HG03045 (cell line): Measurements from ENCODE around the gene BCO1.
"Not testable (repeated sequence)": the region's sequence is repeated elsewhere in the genome, so short reads cannot be mapped to it uniquely, and the experiment has no call there.

ENCODE experiments used
- ATAC-seq: cut with Tn5 transposase; IDR thresholded peaks from one replicate; pipeline ENCODE4 v1.9.1; 2021; ENCODE audit warnings: mild to moderate bottlenecking, moderate library complexity; ENCODE audit not compliant: unreplicated experiment

BCO1 gene, protein sequence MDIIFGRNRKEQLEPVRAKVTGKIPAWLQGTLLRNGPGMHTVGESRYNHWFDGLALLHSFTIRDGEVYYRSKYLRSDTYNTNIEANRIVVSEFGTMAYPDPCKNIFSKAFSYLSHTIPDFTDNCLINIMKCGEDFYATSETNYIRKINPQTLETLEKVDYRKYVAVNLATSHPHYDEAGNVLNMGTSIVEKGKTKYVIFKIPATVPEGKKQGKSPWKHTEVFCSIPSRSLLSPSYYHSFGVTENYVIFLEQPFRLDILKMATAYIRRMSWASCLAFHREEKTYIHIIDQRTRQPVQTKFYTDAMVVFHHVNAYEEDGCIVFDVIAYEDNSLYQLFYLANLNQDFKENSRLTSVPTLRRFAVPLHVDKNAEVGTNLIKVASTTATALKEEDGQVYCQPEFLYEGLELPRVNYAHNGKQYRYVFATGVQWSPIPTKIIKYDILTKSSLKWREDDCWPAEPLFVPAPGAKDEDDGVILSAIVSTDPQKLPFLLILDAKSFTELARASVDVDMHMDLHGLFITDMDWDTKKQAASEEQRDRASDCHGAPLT

DNA sequence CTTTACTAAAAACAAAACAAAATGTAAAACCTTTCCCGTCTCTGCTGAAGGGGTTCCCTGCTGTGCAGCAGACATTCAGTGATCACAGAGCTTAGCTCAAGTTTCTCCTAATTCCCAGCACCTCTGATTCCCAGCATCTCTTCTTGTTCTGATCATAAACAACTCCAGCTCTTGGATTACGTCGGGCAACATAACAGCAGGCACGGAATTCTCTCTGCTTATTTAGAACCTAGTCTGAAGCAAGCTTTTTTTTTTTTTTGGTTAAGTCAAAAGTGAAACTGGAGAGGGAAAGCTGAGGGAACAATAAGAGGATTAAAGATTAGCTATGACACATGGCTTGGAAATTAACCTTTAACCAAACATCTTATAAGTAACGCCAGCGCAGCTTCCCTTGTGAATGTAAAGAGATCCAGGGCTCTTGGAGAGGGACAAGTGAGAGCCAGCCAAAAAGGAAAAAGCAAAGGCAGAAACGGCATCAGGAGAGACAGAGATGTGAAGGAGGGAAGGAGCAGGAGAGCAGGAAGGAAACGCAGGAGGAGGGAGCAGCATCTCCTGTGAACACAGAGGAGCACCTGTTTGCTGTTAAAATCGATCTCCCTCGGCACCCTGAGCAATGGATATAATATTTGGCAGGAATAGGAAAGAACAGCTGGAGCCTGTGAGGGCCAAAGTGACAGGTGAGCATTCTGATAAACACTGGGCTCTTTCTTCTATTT, at the start of gene BCO1:
BCO1 (plus strand) TSS at position 394 of the 716 bp plus-strand sequence; CDS start at position 614, 220 bp downstream.
- no peak for ATAC-seq

DNA sequence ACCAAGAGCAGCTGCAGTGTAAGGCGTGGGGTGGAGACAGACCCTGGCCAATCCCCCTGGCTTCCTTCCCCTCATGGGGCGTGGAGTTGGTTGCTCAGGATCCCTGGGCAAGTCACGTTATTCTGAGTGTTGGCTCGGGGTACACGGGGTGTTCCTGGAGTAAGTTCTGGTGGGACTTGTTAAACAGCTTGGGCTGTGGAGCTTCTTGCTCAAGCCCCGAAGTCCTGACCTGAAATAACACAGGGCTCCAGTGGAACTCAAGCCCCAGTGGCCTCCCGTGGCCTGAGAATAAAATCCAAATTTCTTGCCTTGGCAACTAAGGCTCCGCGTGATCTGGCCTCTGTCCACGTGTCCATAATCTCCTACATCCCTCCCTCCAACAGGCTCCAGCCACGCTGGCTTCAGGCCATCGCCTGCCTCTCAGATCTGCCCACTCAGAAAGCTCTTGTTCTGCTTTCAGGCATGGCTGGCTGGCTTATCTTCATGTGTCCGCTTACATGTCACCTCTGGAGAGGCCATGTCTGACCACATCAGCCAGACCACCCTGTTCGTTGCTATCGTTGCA, 49.3 kb upstream of the BCO1 start:
- no peak for ATAC-seq

DNA sequence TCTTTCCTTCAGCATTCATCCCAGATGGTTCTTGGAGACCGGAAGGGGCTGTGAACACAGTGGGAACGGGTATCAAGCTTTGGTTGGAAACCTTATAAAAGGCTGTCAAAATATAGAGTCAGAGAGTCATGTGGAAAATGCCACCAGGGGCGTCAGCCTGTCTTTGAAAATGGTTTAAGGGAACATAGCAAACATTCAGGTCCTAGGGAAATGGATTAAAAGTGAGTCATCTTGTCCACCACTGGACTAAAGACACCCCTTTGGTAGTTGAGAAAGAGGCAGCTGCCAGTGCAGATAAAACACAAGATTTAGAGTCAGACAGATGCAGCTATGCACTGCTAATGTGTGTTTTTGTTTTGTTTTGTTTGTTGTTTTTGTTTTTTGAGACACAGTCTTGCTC, 47.8 kb upstream of the BCO1 start:
- no peak for ATAC-seq

DNA sequence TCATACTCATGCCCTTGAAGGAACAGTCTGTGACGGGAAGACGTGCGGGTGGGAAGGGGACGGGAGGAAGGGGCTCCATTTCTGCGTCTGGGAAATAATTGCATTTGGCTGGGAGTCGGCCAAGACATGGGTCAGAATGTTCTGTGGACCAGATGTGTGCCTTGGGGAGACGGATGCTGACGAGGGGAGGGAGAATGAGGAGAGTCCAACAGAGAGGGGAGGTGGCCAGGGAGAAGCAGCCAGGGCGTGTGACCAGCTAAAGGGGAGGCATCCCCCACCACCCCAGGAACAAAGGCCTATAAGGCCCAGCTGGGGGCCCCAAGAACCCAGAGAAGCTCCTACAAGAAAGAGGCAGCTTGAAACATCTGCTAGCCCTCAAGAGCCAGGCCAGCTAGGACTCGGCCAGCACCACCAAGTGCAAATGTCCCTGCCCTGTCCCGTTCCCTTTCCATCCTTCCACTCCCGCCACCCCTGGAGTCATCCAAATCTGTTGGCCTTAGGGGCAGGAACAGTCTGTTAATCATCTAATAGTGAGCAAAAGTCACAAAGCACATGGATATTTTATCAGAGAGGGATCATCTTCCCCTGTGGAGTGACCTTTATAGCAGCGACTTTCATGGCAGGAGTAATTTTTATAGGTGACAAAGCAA, 42.5 kb upstream of the BCO1 start:
- no peak for ATAC-seq

DNA sequence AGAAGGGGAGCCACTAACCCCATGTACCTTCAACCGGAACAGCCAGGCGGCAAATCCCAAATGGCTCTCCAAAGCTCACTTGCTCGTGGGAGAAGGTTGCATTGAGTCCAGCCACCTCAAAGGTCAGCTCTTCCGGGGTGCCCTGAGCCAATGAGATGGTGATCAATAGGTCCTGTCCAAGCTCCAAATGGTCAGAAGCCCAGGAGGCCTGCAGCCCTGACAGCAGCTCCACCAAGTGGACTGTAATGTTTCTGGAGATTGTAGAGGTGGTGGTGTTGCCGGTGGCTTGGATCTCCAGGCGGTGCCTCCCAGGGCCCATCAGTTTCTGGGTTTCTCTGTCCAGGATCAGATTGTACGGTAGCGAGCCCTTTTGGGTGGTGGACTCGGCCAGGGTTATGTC, 39.9 kb upstream of the BCO1 start:
- no peak for ATAC-seq

DNA sequence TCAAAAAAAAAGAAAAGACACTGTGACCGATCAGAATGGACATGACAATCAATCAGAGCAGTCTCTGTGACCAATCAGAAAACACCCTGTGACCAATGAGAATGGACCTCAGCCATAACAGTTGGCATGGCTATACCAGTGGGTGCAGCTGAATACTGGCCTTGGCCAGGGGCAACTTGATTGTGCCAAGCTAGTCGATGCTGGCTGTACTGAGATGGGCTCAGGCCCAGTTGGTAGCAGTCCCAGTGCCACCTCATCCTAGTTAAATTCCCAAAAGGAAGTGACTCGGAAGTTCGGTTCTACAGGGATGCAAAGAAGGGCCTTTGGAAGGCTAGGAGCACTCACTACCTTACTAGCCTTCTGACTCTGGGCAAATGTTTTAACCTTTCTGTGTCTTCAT, 37.2 kb upstream of the BCO1 start:
- ATAC-seq = no peak

DNA sequence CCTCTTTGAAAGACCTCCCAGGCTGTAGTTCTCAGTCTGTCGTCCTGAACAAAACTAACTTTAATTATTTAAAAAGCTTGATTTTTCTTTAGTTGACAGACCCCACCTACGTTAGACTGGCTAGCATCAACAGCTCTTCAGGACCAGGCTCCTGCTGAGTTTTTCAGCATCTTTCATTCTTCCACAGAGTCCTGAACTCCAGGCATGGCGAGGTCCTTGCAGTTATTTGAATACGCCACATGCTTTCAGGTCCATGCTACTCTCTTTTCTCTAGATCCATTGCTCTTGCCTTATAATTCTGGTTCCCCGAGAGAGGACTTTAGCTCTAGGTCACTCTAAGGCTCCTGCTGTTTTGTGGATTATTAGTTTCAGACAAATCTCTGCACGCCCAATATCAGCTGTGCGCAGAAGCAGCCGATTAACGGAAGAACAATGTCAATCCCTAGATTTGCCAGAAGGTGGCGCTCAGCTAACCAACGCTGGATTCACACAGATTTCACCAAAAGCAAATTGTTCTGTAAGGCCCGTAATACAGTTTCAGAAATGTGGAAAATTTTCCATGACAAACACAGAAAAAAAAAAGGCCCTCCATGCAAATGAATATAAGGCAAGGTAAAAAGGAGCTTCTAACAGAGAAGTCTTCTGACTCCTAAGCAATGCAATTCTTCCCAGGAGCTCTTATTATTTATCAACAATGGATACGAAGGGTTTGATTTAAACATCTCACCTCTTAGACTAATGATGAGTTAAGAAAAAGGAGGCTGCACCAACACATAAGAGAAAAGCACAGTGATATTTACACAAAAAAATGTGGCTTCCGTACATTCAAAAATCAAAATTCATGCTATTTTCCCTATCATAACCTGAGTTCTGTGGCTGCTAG, 33.5 kb upstream of the BCO1 start:
- no peak for ATAC-seq

DNA sequence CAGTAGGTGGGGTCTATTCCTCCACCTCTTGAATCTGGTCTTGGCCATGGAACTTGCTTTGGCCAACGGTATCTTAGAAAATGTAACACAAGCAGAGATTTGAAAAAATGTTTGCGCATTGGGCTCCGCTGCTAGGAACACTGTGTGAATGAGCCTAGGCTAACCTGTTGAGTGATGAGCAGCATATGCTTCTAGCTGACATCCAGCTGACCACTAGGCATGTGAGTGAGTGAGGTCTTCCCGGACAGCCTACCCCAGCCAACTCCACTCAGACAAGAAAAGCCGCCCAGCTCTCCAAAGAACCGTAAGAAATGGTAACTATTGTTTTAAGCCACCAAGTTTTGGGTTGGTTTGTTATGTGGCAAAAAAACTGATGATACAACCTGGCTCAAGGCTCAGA, 31.4 kb upstream of the BCO1 start:
- ATAC-seq = no peak

DNA sequence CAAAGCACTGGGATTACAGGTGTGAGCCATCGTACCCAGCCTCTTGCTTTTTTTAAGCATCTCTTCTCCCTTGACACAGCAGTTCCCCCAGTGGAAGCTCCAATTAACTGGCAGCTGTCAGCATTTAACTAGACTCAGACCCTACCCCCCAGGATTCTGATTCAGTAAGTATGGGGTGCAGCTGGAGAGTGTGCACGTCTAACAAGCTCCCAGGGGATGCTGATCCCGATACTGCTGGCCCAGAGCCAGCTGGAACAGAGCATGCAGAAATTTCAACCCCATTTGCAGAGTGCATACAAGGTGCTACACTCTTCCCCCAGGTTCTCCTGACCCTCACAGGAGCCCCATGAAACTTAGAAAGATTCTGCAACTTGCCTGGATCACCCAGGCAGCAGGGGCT, 27.7 kb upstream of the BCO1 start:
- ATAC-seq = no peak

DNA sequence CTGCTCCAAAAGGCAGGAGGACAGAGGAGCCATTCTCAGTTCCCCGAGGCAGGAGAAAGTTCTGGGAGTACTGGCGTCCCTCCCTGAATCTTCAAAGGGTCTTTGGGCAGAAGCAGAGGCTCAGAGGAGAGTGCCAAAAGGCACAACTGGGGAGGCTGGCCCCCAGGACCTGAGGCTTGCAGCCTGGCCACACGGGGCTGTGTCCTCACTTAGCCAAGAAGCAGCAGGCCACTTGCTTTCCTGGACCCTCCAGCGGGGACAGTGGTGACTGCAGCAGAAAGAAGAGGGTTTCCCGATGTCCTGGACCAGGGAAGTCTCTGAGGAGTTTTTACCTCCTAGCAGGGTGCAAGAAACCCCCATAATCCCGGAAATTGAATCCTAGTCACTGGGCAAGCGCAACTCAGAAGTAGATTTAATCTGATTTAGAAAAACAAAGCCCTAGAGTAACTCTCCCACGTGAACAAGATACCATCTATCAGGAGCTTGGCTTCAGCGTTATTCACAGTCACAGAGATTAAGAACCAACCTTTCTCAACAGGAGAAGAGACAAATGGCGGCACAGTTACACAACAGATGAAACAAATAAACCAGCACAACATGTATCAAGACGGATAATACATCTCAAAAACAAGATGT, 25.5 kb upstream of the BCO1 start:
- no peak for ATAC-seq

DNA sequence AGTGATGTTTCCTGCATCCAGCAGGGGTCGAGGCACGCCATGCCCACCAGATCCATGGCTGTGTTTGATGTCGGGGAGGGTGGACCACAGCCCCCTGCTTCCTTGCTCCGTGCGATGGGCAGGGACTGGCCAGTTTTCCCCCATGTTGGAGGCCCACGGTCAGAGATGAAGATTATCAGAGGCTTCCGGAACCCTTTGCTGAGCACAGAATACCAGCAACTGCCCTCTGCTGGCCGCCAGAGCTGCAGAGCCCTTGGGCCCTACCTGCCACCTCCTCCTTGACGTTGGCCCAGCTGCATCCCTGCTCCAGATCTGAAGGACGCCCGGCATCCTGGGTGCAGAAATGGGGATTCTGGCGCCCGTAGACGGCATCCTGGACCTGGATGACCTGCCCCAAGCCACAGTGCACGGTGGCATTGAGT, 23.7 kb upstream of the BCO1 start:
- no peak for ATAC-seq

DNA sequence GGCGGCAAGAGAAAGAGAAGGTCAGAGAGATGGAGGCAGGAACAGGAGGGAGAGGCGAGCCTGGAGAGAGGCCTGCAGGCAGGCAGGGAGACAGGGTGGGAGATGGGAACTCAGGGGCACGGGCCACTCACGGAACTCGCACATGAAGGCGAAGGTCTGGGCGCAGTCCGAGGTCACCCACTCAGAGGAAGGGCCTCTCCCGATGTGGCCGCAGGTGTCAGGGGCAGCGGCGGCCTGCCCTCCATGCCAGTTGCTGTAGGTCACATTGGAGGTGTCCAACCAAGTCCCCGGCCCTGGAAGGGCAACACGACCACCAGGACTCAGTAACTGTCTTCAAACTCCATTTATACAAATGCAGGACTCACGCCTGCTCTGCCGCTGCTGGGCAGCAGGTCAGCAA, 22.4 kb upstream of the BCO1 start:
- no peak for ATAC-seq

DNA sequence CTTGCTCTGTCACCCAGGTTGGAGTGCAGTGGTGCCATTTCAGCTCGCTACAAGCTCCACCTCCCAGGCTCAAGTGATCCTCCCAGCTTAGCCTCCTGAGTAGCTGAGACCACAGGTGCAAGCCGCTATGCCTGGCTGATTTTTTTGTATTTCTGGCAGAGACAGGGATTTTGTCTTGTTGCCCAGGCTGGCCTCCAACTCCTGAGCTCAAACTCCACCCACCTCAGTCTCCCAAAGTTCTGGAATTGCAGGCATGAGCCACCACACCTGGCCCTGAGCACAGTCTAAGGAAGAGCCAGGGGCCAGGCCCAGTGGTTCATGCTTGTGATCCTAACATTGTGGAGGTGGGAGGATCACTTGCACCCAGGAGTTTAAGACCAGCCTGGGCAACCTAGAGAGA, 21.8 kb upstream of the BCO1 start:
- no peak for ATAC-seq

DNA sequence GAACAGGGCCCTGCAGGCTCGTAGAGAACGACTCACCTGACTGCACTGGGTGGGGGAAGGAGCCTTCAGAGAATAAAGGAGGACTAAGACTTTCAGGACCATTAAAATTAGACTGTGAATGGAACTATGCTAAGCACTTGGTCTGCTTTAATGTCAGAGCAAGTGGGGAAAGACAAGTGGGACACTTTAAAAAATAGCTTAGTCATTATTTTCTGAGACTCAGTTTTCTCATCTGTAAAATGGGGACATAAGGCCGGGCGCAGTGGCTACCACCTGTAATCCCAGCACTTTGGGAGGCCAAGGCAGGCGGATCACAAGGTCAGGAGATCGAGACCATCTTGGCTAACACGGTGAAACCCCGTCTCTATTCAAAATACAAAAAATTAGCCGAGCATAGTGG, 19.3 kb upstream of the BCO1 start:
- no peak for ATAC-seq

DNA sequence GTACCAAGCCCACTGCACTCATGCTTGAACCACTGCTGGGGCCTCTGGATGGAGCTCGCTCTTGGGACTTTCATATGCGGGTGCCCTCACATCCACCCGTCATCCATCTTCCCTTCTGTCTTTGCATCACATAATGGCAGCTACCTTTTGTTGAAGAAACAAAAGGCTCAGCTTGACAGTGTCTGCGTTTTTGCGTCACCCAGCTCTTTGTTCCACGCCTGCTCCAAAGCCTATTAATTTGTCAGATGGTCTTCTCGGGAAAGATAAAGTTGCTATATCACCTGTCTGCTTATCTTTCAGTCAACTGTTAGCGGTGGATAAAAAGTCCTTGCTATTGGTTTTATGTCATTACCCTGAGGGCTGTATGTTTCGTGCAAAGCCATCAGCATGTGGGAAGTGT, 18.1 kb upstream of the BCO1 start:
- no peak for ATAC-seq

DNA sequence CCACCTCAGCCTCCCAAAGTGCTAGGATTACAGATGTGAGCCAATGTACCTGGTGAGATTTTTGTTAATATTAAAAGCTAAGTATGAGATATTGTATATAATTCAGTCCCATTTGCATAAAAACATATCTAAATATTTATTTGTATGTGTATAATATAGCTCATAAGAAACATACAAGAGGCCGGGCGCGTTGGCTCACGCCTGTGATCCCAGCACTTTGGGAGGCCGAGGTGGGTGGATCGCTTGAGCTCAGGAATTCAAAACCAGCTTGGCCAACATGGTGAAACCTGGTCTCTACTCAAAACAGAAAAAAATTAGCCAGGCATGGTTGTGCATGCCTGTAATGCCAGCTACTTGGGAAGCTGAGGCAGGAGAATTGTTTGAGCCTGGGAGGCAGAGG, 16.8 kb upstream of the BCO1 start:
- no peak for ATAC-seq

DNA sequence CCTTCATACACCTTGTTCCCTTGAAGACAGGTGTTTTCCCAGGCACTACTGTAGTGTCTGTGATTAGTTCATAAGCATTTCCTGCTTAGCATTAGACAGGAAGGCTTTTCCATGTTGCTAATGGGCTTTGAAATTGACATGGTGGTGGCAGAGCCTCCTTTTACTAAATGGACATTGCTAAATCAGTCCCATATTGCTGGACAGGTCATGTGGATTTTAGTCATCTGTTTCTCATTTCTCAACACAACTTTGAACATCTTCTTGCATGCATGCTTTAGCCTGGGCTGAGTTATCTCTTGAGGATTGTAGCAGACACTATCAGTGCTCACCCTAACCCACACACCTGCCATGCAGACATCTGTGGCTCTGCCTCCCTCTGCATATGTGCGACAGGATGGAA, 13.7 kb upstream of the BCO1 start:
- no peak for ATAC-seq

DNA sequence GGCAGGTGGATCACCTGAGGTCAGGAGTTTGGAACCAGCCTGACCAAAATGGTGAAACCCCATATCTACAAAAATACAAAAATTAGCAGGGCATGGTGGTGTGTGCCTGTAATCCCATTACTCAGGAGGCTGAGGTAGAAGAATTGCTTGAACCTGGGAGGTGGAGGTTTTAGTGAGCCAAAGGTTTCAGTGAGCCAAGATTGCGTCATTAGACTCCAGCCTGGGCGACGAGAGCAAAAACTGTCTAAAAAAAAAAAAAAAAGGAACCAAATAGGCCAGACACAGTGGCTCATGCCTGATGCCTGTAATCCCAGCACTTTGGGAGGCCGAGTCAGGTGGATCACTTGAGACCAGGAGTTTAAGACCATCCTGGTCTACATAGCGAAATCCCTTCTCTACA, 12.8 kb upstream of the BCO1 start:
- not testable (repeated sequence) for ATAC-seq

DNA sequence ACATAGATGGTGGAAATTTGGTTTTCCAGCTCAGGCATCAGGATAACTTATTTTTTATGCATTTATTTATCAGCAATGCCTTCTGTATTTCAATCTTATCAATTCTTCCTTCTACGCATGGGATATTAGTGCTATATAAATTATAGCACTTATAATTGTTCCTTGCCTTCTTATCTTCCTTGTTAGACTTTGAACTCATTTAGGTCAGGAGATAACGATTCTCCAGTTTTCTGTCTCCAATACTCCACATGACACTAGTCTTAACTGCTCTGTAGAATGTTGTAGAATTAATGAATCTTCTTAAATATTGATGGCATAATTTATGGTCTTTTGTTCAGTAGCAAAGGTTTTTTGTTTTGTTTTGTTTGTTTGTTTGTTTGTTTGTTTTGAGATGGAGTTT, 10.7 kb upstream of the BCO1 start:
- no peak for ATAC-seq

DNA sequence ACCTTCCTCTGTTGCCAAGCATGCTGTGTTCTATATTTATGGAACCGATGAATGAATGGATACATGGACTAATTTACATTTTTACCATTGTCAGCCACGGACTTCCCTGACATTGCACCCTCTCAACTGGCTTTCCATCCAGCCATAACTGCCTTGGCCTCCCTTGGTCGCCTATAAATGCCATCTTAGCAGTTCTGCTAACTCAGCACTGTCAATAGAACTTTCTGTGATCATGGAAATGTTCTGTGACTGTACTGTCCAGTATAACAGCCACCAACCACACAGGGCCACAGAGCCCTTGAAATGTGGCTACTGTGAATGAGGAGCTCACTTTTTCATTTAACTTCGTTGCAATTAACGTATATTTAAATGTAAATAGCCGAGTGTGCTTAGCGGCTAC, 8.7 kb upstream of the BCO1 start:
- ATAC-seq = no peak
